OCI-LY1 (cell line): ENCODE measurements around the gene CCDC92.

Experiments
- H2AFZ ChIP-seq: fragments of 200-600 bp; sonication (generic), shearing (Covaris generic); 2 replicates; pipeline ENCODE4 v1.6.0; 2014; ENCODE audit warnings: antibody characterized with exemption, mild to moderate bottlenecking, low read length
- H3F3A ChIP-seq: fragments of 200-600 bp; sonication (generic), shearing (Covaris generic); 2 replicates; pipeline ENCODE4 v1.6.0; 2014; ENCODE audit warnings: mild to moderate bottlenecking, antibody characterized with exemption, low read length, moderate library complexity; ENCODE audit not compliant: insufficient read depth
- H3K27ac ChIP-seq: fragments of 200-600 bp; sonication (generic); 2 replicates; pipeline ENCODE4 v1.5.1; 2014; ENCODE audit warnings: low read length, mixed run types, mild to moderate bottlenecking, low read depth; ENCODE audit not compliant: poor library complexity, severe bottlenecking
- H3K27me3 ChIP-seq: fragments of 200-600 bp; sonication (generic); 2 replicates; pipeline ENCODE4 v1.6.0; 2014; ENCODE audit warnings: antibody characterized with exemption, mild to moderate bottlenecking, low read length, moderate library complexity; ENCODE audit not compliant: insufficient read depth
- H3K36me3 ChIP-seq: fragments of 200-600 bp; sonication (generic); 2 replicates; pipeline ENCODE4 v1.6.1; 2014; ENCODE audit warnings: mild to moderate bottlenecking, antibody characterized with exemption, low read length, moderate library complexity, mixed read lengths; ENCODE audit not compliant: insufficient read depth
- H3K4me1 ChIP-seq: fragments of 200-600 bp; sonication (generic); 2 replicates; pipeline ENCODE4 v1.5.1; 2014; ENCODE audit warnings: mild to moderate bottlenecking, low read length, moderate library complexity; ENCODE audit not compliant: insufficient read depth, severe bottlenecking
- H3K4me2 ChIP-seq: fragments of 200-600 bp; sonication (generic), shearing (Covaris generic); 2 replicates; pipeline ENCODE4 v1.6.1; 2014; ENCODE audit warnings: low read length
- H3K4me3 ChIP-seq: fragments of 200-600 bp; sonication (generic); 2 replicates; pipeline ENCODE4 v1.5.1; 2014; ENCODE audit warnings: low read length, low read depth, mild to moderate bottlenecking, mixed read lengths; ENCODE audit not compliant: poor library complexity, severe bottlenecking
- H3K79me2 ChIP-seq: fragments of 200-600 bp; shearing (Covaris generic); 2 replicates; pipeline ENCODE4 v1.6.1; 2016; ENCODE audit warnings: mixed run types, low read length, mixed read lengths; ENCODE audit not compliant: insufficient read depth
- H3K9ac ChIP-seq: fragments of 200-600 bp; sonication (generic), shearing (Covaris generic); 2 replicates; pipeline ENCODE4 v1.6.1; 2014; ENCODE audit warnings: mild to moderate bottlenecking, low read length, mixed read lengths
- H3K9me2 ChIP-seq: fragments of 200-600 bp; sonication (generic), shearing (Covaris generic); 2 replicates; pipeline ENCODE4 v1.6.1; 2014; ENCODE audit warnings: low read depth, mild to moderate bottlenecking, low read length, mixed read lengths
- H3K9me3 ChIP-seq: fragments of 200-600 bp; shearing (Covaris generic); 2 replicates; pipeline ENCODE4 v1.6.1; 2014; ENCODE audit warnings: low read length, mixed read lengths
- H4K20me1 ChIP-seq: fragments of 200-600 bp; sonication (generic), shearing (Covaris generic); 2 replicates; pipeline ENCODE4 v1.6.0; 2016; ENCODE audit warnings: mild to moderate bottlenecking, low read length; ENCODE audit not compliant: insufficient read depth
- EZH2 ChIP-seq: fragments of 200-600 bp; sonication (generic), shearing (Covaris generic); IDR thresholded peaks from 2 replicates; pipeline ENCODE4 v1.8.0; 2017; ENCODE audit warnings: borderline replicate concordance, mixed run types, mild to moderate bottlenecking, antibody characterized with exemption, low read length, moderate library complexity, mixed read lengths
- TF ChIP-seq, protein P1 (sequence below): fragments of 200-600 bp; sonication (generic), shearing (Covaris generic); IDR thresholded peaks from 2 replicates; pipeline ENCODE4 v1.5.1; 2017; ENCODE audit warnings: mild to moderate bottlenecking, antibody characterized with exemption, low read length, moderate library complexity, mixed read lengths

CCDC92 gene

GRCh38 chr12:123903301-123904065, 69.1 kb downstream of the CCDC92 start:
- Histone ChIP-seq H3K9ac (no peak overlapping the region), H3K27me3 (no peaks in the 10 kb centered on the region; the same call in 1 of the 2 replicates), H3K79me2 (no peaks in the 10 kb centered on the region)

GRCh38 chr12:123902821-123903220, 69.8 kb downstream of the CCDC92 start:
- Histone ChIP-seq H3K4me1 (no peaks in the 10 kb centered on the region), H3K27ac (no peak overlapping the region), H3K27me3 (no peaks in the 10 kb centered on the region; the same call in 1 of the 2 replicates), H3K4me2 (no peak overlapping the region), H3K9me2 (no peaks in the 10 kb centered on the region), H3K4me3 (no peak overlapping the region), H4K20me1 (no peaks in the 10 kb centered on the region), H3K9me3 (no peaks in the 10 kb centered on the region), H2AFZ (no peak overlapping the region), H3F3A (no peaks in the 10 kb centered on the region), H3K79me2 (no peaks in the 10 kb centered on the region), H3K9ac (no peak overlapping the region), H3K36me3 (no peaks in the 10 kb centered on the region)
- TF ChIP-seq EZH2, result no peak

More at GRCh38 chr12:123903301-123904065, 69.1 kb downstream of the CCDC92 start:
- no peaks in the 10 kb centered on the region for H3F3A ChIP-seq
- H3K4me3 ChIP-seq, result no peak overlapping the region
- no peak overlapping the region for H2AFZ ChIP-seq
- no peak overlapping the region for H3K4me2 ChIP-seq
- no peaks in the 10 kb centered on the region for H3K9me2 ChIP-seq
- no peak overlapping the region for H3K27ac ChIP-seq
- H3K9me3 ChIP-seq, result no peaks in the 10 kb centered on the region
- no peaks in the 10 kb centered on the region for H3K36me3 ChIP-seq
- TF ChIP-seq, protein P1, sequence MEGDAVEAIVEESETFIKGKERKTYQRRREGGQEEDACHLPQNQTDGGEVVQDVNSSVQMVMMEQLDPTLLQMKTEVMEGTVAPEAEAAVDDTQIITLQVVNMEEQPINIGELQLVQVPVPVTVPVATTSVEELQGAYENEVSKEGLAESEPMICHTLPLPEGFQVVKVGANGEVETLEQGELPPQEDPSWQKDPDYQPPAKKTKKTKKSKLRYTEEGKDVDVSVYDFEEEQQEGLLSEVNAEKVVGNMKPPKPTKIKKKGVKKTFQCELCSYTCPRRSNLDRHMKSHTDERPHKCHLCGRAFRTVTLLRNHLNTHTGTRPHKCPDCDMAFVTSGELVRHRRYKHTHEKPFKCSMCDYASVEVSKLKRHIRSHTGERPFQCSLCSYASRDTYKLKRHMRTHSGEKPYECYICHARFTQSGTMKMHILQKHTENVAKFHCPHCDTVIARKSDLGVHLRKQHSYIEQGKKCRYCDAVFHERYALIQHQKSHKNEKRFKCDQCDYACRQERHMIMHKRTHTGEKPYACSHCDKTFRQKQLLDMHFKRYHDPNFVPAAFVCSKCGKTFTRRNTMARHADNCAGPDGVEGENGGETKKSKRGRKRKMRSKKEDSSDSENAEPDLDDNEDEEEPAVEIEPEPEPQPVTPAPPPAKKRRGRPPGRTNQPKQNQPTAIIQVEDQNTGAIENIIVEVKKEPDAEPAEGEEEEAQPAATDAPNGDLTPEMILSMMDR, result no peak
- no peak for TF ChIP-seq EZH2
- no peaks in the 10 kb centered on the region for H4K20me1 ChIP-seq
- no peaks in the 10 kb centered on the region for H3K4me1 ChIP-seq

GRCh38 chr12:123900871-123901376, 71.7 kb downstream of the CCDC92 start:
- H2AFZ ChIP-seq, result no peak overlapping the region
- H3K4me2 ChIP-seq, result no peak overlapping the region

More at GRCh38 chr12:123900871-123901376, 71.7 kb downstream of the CCDC92 start:
- no peaks in the 10 kb centered on the region for H3F3A ChIP-seq
- no peak overlapping the region for H3K4me3 ChIP-seq
- no peaks in the 10 kb centered on the region; the same call in 1 of the 2 replicates for H3K27me3 ChIP-seq
- H3K9me3 ChIP-seq, result no peaks in the 10 kb centered on the region
- H4K20me1 ChIP-seq, result no peaks in the 10 kb centered on the region
- H3K79me2 ChIP-seq, result no peaks in the 10 kb centered on the region
- no peak for TF ChIP-seq EZH2
- TF ChIP-seq, protein P1, result no peak
- H3K9ac ChIP-seq, result no peak overlapping the region
- no peaks in the 10 kb centered on the region for H3K36me3 ChIP-seq
- H3K27ac ChIP-seq, result no peak overlapping the region
- no peaks in the 10 kb centered on the region for H3K4me1 ChIP-seq
- no peaks in the 10 kb centered on the region for H3K9me2 ChIP-seq
